ENCODE data around the gene CARD11. TPM values are rescaled to one million over a fixed set of nuclear protein-coding genes. Genes with fewer than 3 reads are reported as not detected.
A peak's percentile ranks its signal among the peaks of the same experiment; 100 is the strongest.
"Not testable (repeated sequence)": the region's sequence is repeated elsewhere in the genome, so short reads cannot be mapped to it uniquely, and the experiment has no call there.

Gene CARD11
- total and polyA plus RNA-seq, 10 donors: 30.3 to 72.6 (median 48.8) TPM

DNA sequence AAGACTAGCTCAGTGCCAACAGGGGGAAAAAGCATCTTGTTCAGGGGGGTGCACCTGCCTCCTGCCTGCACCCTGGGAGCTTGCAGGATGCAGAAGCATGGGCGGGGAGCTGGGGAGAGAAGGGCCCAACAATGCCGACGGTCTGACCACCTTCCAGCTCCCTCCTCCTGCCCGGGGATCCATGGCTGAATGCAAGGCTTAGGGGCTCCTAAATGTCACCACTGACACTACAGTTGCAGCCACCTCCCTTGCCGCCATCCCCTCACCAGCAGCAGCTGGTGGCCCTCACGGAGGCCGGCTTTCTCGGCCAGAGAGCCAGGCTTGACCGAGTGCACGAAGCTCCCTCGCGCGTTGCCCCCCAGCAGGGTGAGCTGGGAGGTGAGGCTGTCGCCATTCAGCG lies 120.8 kb downstream of the CARD11 start:
- Histone ChIP-seq H3K27ac (no peak overlapping the region), H3K36me3 (peaks cover 0 to 98% (median 62%) of the 10 kb centered on the region in 6 donors), H3K4me3 (no peak overlapping the region), H3K4me1 (no peaks in the 10 kb centered on the region), H3K27me3 (replicated peaks in 1 of 7) (peaks cover 0 to 16% (median 0%) of the 10 kb centered on the region in 7 donors), H3K9me3 (peaks cover 0 to 4% (median 0%) of the 10 kb centered on the region in 8 donors)
- intact Hi-C loops (cut with DNase I; ENCODE audit: low total_unique reads): no loop called here
- TF ChIP-seq, protein P1, sequence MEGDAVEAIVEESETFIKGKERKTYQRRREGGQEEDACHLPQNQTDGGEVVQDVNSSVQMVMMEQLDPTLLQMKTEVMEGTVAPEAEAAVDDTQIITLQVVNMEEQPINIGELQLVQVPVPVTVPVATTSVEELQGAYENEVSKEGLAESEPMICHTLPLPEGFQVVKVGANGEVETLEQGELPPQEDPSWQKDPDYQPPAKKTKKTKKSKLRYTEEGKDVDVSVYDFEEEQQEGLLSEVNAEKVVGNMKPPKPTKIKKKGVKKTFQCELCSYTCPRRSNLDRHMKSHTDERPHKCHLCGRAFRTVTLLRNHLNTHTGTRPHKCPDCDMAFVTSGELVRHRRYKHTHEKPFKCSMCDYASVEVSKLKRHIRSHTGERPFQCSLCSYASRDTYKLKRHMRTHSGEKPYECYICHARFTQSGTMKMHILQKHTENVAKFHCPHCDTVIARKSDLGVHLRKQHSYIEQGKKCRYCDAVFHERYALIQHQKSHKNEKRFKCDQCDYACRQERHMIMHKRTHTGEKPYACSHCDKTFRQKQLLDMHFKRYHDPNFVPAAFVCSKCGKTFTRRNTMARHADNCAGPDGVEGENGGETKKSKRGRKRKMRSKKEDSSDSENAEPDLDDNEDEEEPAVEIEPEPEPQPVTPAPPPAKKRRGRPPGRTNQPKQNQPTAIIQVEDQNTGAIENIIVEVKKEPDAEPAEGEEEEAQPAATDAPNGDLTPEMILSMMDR (IDR thresholded peaks at IDR 0.05 in 8 of 11, conservative IDR thresholded peaks at IDR 0.05 in 3 of 11): no peak
- TF ChIP-seq POLR2A (IDR thresholded peaks at IDR 0.05): no peak
- no peak for TF ChIP-seq POLR2AphosphoS5 (IDR thresholded peaks at IDR 0.05)
- peak; percentile 49 for DNase-seq
- WGBS, 5 donors: 75 to 84% (median 81%) methylated on average over 6 to 15 of the region's 15 CpGs

DNA sequence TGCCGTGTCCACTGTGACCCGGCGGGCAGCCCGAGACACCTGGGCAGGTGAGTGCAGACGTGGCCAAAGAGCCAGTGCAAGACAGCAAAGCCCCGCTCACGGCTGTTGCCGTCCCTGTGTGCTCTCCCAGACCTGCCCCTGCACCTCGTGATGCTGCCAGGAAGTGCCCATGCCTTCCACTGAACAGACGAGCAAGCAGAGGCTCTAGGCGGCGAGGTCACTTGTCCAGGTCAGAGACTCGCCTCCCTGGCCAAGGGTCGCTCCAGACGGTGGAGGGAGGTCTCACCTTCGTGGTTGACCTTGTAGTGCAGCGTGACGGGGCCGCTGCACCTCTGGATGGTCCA lies 121.3 kb downstream of the CARD11 start:
- 80 to 100% (median 83%) methylated on average over 1 to 19 of the region's 19 CpGs for WGBS, 5 donors
- Histone ChIP-seq H3K27ac (no peak overlapping the region), H3K4me1 (no peaks in the 10 kb centered on the region), H3K9me3 (peaks cover 0 to 4% (median 0%) of the 10 kb centered on the region in 8 donors), H3K27me3 (replicated peaks in 1 of 7) (peaks cover 0 to 16% (median 0%) of the 10 kb centered on the region in 7 donors), H3K4me3 (no peak overlapping the region), H3K36me3 (peaks cover 0 to 98% (median 63%) of the 10 kb centered on the region in 6 donors)
- TF ChIP-seq POLR2AphosphoS5 (IDR thresholded peaks at IDR 0.05): peak in 1 of 3 donors; percentile 56
- TF ChIP-seq, protein P1 (IDR thresholded peaks at IDR 0.05 in 8 of 11, conservative IDR thresholded peaks at IDR 0.05 in 3 of 11): no peak
- intact Hi-C loops (cut with DNase I; ENCODE audit: low total_unique reads): no loop called here
- peak; percentile 71 for DNase-seq

DNA sequence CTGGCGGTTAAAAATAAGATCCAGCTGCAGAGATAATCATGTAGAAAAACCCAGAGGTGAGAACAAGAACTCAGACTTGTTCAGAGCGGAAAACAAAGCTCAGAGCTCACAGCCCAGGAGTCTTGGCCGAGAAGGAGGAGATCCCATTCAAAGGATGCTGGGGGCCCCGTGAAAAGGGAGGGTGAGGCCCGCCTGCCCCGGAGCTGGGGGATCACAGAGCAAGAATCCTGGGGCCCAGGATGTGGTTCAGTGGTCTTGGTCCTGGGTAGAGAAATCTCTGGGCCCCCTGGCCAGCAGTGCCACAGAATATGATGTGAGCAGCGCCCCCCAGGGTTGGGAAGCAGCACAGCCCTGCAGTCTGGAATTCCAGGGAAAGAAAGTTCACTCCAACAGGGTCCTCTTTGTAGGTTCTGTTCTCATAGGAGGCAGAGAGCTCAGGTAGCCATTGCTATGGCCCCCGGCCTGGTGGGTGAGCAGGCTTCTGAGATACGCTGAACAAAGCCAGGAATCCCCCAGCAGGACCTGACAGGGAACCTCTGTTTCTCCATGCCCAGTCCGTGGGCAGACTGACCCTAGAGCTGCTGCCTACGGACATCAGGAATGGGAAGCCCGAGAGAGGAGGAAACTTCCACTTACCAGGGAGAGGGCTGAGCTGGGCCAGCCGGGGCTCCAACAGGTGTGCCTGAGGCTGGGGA lies 121.9 kb downstream of the CARD11 start:
- no peak for DNase-seq
- intact Hi-C loops (cut with DNase I; ENCODE audit: low total_unique reads): no loop called here
- H3K36me3 ChIP-seq: peaks cover 0 to 98% (median 59%) of the 10 kb centered on the region in 6 donors
- WGBS, 5 donors: 73 to 91% (median 76%) methylated on average over 11 to 13 of the region's 13 CpGs
- TF ChIP-seq, protein P1 (IDR thresholded peaks at IDR 0.05 in 8 of 11, conservative IDR thresholded peaks at IDR 0.05 in 3 of 11): no peak
- TF ChIP-seq POLR2AphosphoS5 (IDR thresholded peaks at IDR 0.05) (no peak), POLR2A (IDR thresholded peaks at IDR 0.05) (no peak)
- H3K4me1 ChIP-seq: no peaks in the 10 kb centered on the region
- H3K4me3 ChIP-seq: no peak overlapping the region
- peaks cover 0 to 4% (median 0%) of the 10 kb centered on the region in 8 donors for H3K9me3 ChIP-seq
- peaks cover 0 to 16% (median 0%) of the 10 kb centered on the region in 7 donors for H3K27me3 ChIP-seq (replicated peaks in 1 of 7)
- no peak overlapping the region for H3K27ac ChIP-seq

DNA sequence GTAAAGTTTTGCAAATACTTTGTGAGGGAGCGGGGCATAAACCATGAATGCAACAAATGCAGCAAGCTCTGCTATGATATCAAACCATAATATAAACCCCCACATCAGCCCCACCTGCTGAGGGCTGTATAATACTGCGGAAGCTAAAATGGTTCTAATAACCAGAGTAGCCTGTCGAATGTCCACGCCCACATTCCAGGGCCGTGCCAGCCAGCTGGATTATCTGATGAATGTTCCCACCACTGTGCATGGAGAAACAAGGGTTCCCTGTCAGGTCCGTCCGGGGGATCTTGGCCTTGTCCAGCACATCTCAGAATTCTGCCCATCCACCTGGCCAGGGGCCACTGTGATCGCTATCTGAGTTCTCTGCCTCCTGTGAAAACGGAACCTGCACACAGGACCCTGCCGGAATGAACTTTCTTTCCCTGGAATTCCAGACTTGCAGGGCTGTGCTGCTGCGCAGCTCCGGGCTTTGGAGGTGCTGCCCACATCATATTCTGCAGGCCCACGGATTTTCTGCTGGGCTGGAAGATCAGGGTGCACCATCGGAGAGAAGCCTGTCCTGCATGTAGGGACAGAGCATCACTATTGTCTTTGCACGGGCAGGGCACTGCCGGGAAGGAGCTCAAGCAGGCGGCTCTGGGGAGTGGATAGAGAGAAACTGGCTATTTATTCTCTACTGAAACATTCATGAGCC lies 122.6 kb downstream of the CARD11 start:
- Histone ChIP-seq H3K9me3 (peaks cover 0 to 4% (median 0%) of the 10 kb centered on the region in 8 donors), H3K36me3 (peaks cover 0 to 98% (median 61%) of the 10 kb centered on the region in 6 donors), H3K4me1 (no peaks in the 10 kb centered on the region), H3K27me3 (replicated peaks in 1 of 7) (peaks cover 0 to 16% (median 0%) of the 10 kb centered on the region in 7 donors), H3K27ac (no peak overlapping the region), H3K4me3 (no peak overlapping the region)
- no peak for DNase-seq
- TF ChIP-seq POLR2AphosphoS5 (IDR thresholded peaks at IDR 0.05) (no peak), POLR2A (IDR thresholded peaks at IDR 0.05) (no peak)
- TF ChIP-seq, protein P1 (IDR thresholded peaks at IDR 0.05 in 8 of 11, conservative IDR thresholded peaks at IDR 0.05 in 3 of 11): no peak
- WGBS, 5 donors: 81 to 88% (median 87%) methylated on average over 16 to 17 of the region's 17 CpGs
- intact Hi-C loops (cut with DNase I; ENCODE audit: low total_unique reads): no loop called here

DNA sequence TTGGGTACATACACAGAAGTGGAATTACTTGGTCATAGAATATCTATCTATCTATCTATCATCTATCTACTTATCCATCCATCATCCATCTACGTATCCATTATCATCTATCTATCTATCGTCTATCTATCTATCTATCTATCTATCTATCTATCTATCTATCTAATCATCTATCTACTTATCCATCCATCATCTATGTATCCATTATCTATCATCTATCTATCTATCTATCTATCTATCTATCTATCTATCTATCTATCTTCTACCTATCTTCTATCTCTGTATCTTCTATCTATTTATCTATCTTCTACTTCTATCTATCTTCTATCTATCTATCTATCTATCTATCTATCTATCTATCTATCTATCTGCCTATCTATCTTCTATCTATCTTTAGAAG lies 123.2 kb downstream of the CARD11 start:
- H3K4me3 ChIP-seq; DNase-seq; H3K4me1 ChIP-seq; H3K27ac ChIP-seq; intact Hi-C loops (cut with DNase I; ENCODE audit: low total_unique reads); H3K9me3 ChIP-seq: not testable (repeated sequence)
- H3K36me3 ChIP-seq: peaks cover 0 to 100% (median 67%) of the 10 kb centered on the region in 6 donors
- H3K27me3 ChIP-seq (replicated peaks in 1 of 7): peaks cover 0 to 16% (median 0%) of the 10 kb centered on the region in 7 donors
- WGBS, 5 donors: 62 to 94% (median 76%) methylated on average over 2 of the region's 2 CpGs

All from spleen (tissue), 11 donors.